H1 (cell line): ENCODE results near the gene GSE1. TPM values are rescaled to one million over a fixed set of nuclear protein-coding genes. Genes with fewer than 3 reads are reported as not detected.

Experiments used
- CTCF ChIA-PET: fragments of 300-600 bp; sonication (Branson Sonifier 250); formaldehyde crosslinking; loops from one replicate; lab custom pipeline; 2021; ENCODE audit not compliant: partially characterized antibody; lab: Charles Lee
- POLR2A ChIA-PET: fragments of 300-600 bp; sonication (Branson Sonifier 250); formaldehyde crosslinking; loops from one replicate; lab custom pipeline; 2021; ENCODE audit warnings: inconsistent platforms; ENCODE audit not compliant: partially characterized antibody; lab: Charles Lee
- DNase-seq, 2 experiments: peaks; one replicate each; pipeline versions ENCODE4 v3.0.0 to v3.0.0-alpha.2; 2010 to 2022; ENCODE audit warnings: low spot score in 2 of 2, low read depth in 1 of 2, mixed read lengths in 1 of 2
- FAIRE-seq: peaks from 2 replicates; lab custom pipeline; 2011; peaks lifted over from hg19 to GRCh38; lab: Jason Lieb, UNC
- H2AFZ ChIP-seq: 2 replicates; pipeline ENCODE4 v1.8.1; 2012; ENCODE audit warnings: low read length, inconsistent platforms
- H2AK5ac ChIP-seq: 2 replicates; pipeline ENCODE4 v1.6.1; 2013; ENCODE audit warnings: low read depth, low read length
- H2BK120ac ChIP-seq: replicated peaks from 2 replicates; pipeline ENCODE3; 2013; ENCODE audit warnings: low read depth, low read length, inconsistent platforms
- H2BK12ac ChIP-seq: 2 replicates; pipeline ENCODE4 v1.6.1; 2013; ENCODE audit warnings: low read depth, low read length
- H2BK15ac ChIP-seq: 2 replicates; pipeline ENCODE4 v1.6.1; 2013; ENCODE audit warnings: low read length
- H2BK20ac ChIP-seq: 2 replicates; pipeline ENCODE4 v1.6.1; 2013; ENCODE audit warnings: low read length
- H2BK5ac ChIP-seq: 2 replicates; pipeline ENCODE4 v1.6.1; 2013; ENCODE audit warnings: low read depth, low read length
- H3K14ac ChIP-seq: 2 replicates; pipeline ENCODE4 v1.6.1; 2013; ENCODE audit warnings: inconsistent platforms; ENCODE audit not compliant: insufficient read length
- H3K18ac ChIP-seq: 2 replicates; pipeline ENCODE4 v1.6.1; 2013; ENCODE audit warnings: low read length; ENCODE audit errors: extremely low read depth
- H3K23ac ChIP-seq: 2 replicates; pipeline ENCODE4 v1.6.1; 2013; ENCODE audit warnings: inconsistent platforms; ENCODE audit not compliant: insufficient read length
- H3K23me2 ChIP-seq: 2 replicates; pipeline ENCODE4 v1.6.1; 2013; ENCODE audit warnings: low read depth, low read length
- H3K27ac ChIP-seq: 2 replicates; pipeline ENCODE4 v1.6.1; 2011; ENCODE audit warnings: low read depth, low read length, inconsistent platforms
- H3K27me3 ChIP-seq, 4 experiments: replicated peaks in 1 of 4; 1 replicate in 1 of 4; 2 replicates in 3 of 4; pipeline versions ENCODE4 v1.6.1 to v1.8.1; 2011 to 2013; ENCODE audit warnings: low read length in 3 of 4, mild to moderate bottlenecking in 3 of 4, inconsistent platforms in 2 of 4, mixed read lengths in 2 of 4, moderate library complexity in 1 of 4; ENCODE audit not compliant: control insufficient read depth in 3 of 4, insufficient read depth in 3 of 4; ENCODE audit errors: extremely low read depth in 1 of 4
- H3K36me3 ChIP-seq, 4 experiments: 2 replicates each; pipeline versions ENCODE4 v1.6.1 to v1.8.1; 2011 to 2013; ENCODE audit warnings: mild to moderate bottlenecking in 4 of 4, low read length in 3 of 4, moderate library complexity in 2 of 4, control low read depth in 1 of 4, inconsistent platforms in 1 of 4; ENCODE audit not compliant: insufficient read depth in 4 of 4, control insufficient read depth in 2 of 4
- H3K4ac ChIP-seq: replicated peaks from 2 replicates; pipeline ENCODE3; 2013; ENCODE audit warnings: low read length, low read depth, mixed read lengths, inconsistent platforms; ENCODE audit not compliant: insufficient read length
- H3K4me1 ChIP-seq, 4 experiments: replicated peaks in 1 of 4; 1 replicate in 1 of 4; 2 replicates in 3 of 4; pipeline versions ENCODE4 v1.6.1 to v1.8.1; 2011 to 2013; ENCODE audit warnings: low read length in 3 of 4, inconsistent platforms in 2 of 4, mixed read lengths in 1 of 4; ENCODE audit not compliant: insufficient read depth in 4 of 4, control insufficient read depth in 3 of 4
- H3K4me2 ChIP-seq, 2 experiments: 2 replicates each; pipeline versions ENCODE4 v1.6.1 to v1.8.1; 2011 to 2013; ENCODE audit warnings: low read depth in 2 of 2, low read length in 2 of 2, control low read depth in 1 of 2, inconsistent platforms in 1 of 2, mild to moderate bottlenecking in 1 of 2; ENCODE audit not compliant: insufficient read depth in 1 of 2
- H3K4me3 ChIP-seq, 4 experiments: fragments of 200-600, 300-600 bp in 1 of 4; sonication (generic), shearing (Covaris generic), sonication (Bioruptor Twin) in 1 of 4; 2 replicates each; pipeline versions ENCODE4 v1.5.1 to v1.8.1; 2011 to 2016; ENCODE audit warnings: low read length in 4 of 4, low read depth in 3 of 4, control low read depth in 2 of 4, inconsistent platforms in 2 of 4, mild to moderate bottlenecking in 2 of 4, mixed read lengths in 1 of 4, moderate library complexity in 1 of 4; ENCODE audit not compliant: insufficient read depth in 2 of 4; ENCODE audit errors: extremely low read depth in 1 of 4
- H3K56ac ChIP-seq: replicated peaks from 2 replicates; pipeline ENCODE3; 2013; ENCODE audit warnings: low read depth, mild to moderate bottlenecking, mixed read lengths, low read length, inconsistent platforms; ENCODE audit not compliant: insufficient read length
- H3K79me1 ChIP-seq: 2 replicates; pipeline ENCODE4 v1.6.1; 2013; ENCODE audit warnings: low read depth, low read length, control low read depth
- H3K79me2 ChIP-seq, 2 experiments: 2 replicates each; pipeline versions ENCODE4 v1.6.1 to v1.8.1; 2012 to 2013; ENCODE audit warnings: low read length in 2 of 2, mild to moderate bottlenecking in 2 of 2, inconsistent platforms in 1 of 2; ENCODE audit not compliant: insufficient read depth in 2 of 2, control insufficient read depth in 1 of 2
- H3K9ac ChIP-seq, 4 experiments: replicated peaks in 1 of 4; 1 replicate in 1 of 4; 2 replicates in 3 of 4; pipeline versions ENCODE4 v1.6.1 to v1.8.1; 2011 to 2013; ENCODE audit warnings: low read depth in 3 of 4, low read length in 3 of 4, control low read depth in 2 of 4, mild to moderate bottlenecking in 2 of 4, moderate library complexity in 2 of 4, inconsistent platforms in 1 of 4; ENCODE audit errors: extremely low read depth in 1 of 4
- H3K9me3 ChIP-seq, 2 experiments: 2 replicates each; pipeline versions ENCODE4 v1.6.1 to v1.8.1; 2012 to 2013; ENCODE audit warnings: mild to moderate bottlenecking in 2 of 2, moderate library complexity in 2 of 2, control low read depth in 1 of 2, inconsistent platforms in 1 of 2, low read depth in 1 of 2, low read length in 1 of 2, mixed read lengths in 1 of 2; ENCODE audit not compliant: insufficient read depth in 2 of 2
- H4K20me1 ChIP-seq, 2 experiments: replicated peaks in 1 of 2; 2 replicates each; pipeline versions ENCODE3 to v1.8.1; 2011 to 2013; ENCODE audit warnings: inconsistent platforms in 2 of 2, low read length in 2 of 2, mild to moderate bottlenecking in 1 of 2; ENCODE audit not compliant: insufficient read depth in 2 of 2, control insufficient read depth in 1 of 2
- H4K5ac ChIP-seq: 2 replicates; pipeline ENCODE4 v1.6.1; 2013; ENCODE audit warnings: low read length, low read depth, mixed read lengths, inconsistent platforms; ENCODE audit not compliant: insufficient read length
- H4K8ac ChIP-seq: 2 replicates; pipeline ENCODE4 v1.8.0; 2013; ENCODE audit warnings: mild to moderate bottlenecking, moderate library complexity, low read length, inconsistent platforms; ENCODE audit not compliant: insufficient read depth; ENCODE audit errors: extremely low read depth
- H4K91ac ChIP-seq: replicated peaks from 2 replicates; pipeline ENCODE3; 2013; ENCODE audit warnings: low read length, mixed read lengths, inconsistent platforms; ENCODE audit not compliant: insufficient read length
- WGBS, 2 experiments: shearing (Covaris generic) in 1 of 2; methylation state at CpG; one replicate each; pipeline versions ENCODE4 v1.1.6 to v1.1.7; 2013 to 2015; ENCODE audit warnings: low lambda C conversion rate in 2 of 2, mixed read lengths in 2 of 2, inconsistent platforms in 1 of 2, low coverage in 1 of 2, missing lambda C conversion rate in 1 of 2; ENCODE audit not compliant: insufficient replicate concordance in 2 of 2, insufficient coverage in 1 of 2, insufficient read length in 1 of 2; ENCODE audit errors: extremely low coverage in 1 of 2, missing lambda C conversion rate in 1 of 2; 5-methylcytosine and 5-hydroxymethylcytosine counted together
- polyA plus RNA-seq, 7 experiments: library from polyadenylated mRNA; depleted of rRNA in 3 of 7; stranded (reverse) in 5 of 7; unstranded in 2 of 7; fragments of >200 nt in 5 of 7; fragments of 200-250 nt in 2 of 7; gene quantifications; 1 replicate in 5 of 7; 2 replicates in 1 of 7; 4 replicates in 1 of 7; pipeline versions ENCODE4 v1.2.1 to v1.2.3, GENCODE V29; 2011 to 2013; ENCODE audit warnings: missing spikeins in 2 of 7, mixed read lengths in 2 of 7
- total RNA-seq: library from RNA; stranded (reverse); fragmentation: NEBNext Ultra II Directional; extraction: Animal tissue kit (Norgen Biotek cat#: 25700); gene quantifications from 2 replicates; pipeline ENCODE4 v1.2.1, GENCODE V29; 2021

The GSE1 gene
- total and polyA plus RNA-seq, 2 of the 8 experiments (the other 6 are each of a cell fraction or from before 2014, with no cell fraction given), result 26.0 to 65.6 TPM

GRCh38 chr16:85582229-85582991, 30.7 kb upstream of the GSE1 start:
- Histone ChIP-seq H2AFZ (no peak overlapping the region), H2BK12ac (peak overlapping the region; percentile 52; the same call in 1 of the 2 replicates), H2BK120ac (peak overlapping the region; percentile 79), H2AK5ac (peak overlapping the region; percentile 94; the same call in 1 of the 2 replicates), H3K79me1 (peaks cover 15% of the 10 kb centered on the region), H3K14ac (no peak overlapping the region), H4K5ac (no peak overlapping the region), H3K27me3 (peaks cover 0 to 32% (median 24%) of the 10 kb centered on the region in 4 experiments; a peak in 5 of 7 replicates), H3K27ac (no peak overlapping the region), H2BK20ac (peak overlapping the region; percentile 98), H3K56ac (no peak overlapping the region), H3K4me3 (peak overlapping the region in 2 of 4 experiments; percentile 5 to 10; a peak in 2 of 8 replicates), H3K9me3 (no peaks in the 10 kb centered on the region), H3K4me2 (peak overlapping the region; percentile 41 to 57; a peak in 2 of 4 replicates), H3K36me3 (no peaks in the 10 kb centered on the region), H4K8ac (no peak overlapping the region), H2BK5ac (peak overlapping the region; percentile 73; the same call in 1 of the 2 replicates), H3K23ac (no peak overlapping the region), H3K4ac (no peak overlapping the region), H3K23me2 (no peaks in the 10 kb centered on the region), H4K91ac (peak overlapping the region; percentile 12), H2BK15ac (peak overlapping the region; percentile 74; the same call in 1 of the 2 replicates), H3K79me2 (peaks cover 0 to 39% of the 10 kb centered on the region in 2 experiments; a peak in 2 of 4 replicates), H3K4me1 (peaks cover 32 to 84% (median 80%) of the 10 kb centered on the region in 4 experiments), H3K9ac (no peak overlapping the region; a peak in 1 of 7 replicates), H3K18ac (peak overlapping the region; percentile 82), H4K20me1 (peaks cover 2 to 3% of the 10 kb centered on the region in 2 experiments)
- DNase-seq (no peak), FAIRE-seq (no peak)
- ChIA-PET CTCF (interaction anchor here (0.8 to 15.6 kb wide), 17 partner anchors 8 to 166 kb away, joined by 3 to 173 read pairs (median 4); no protein-coding TSS in a partner anchor), POLR2A (interaction anchor here (1.0 to 2.0 kb wide), 4 partner anchors 9 to 71 kb away, joined by 3 to 7 read pairs (median 4); no protein-coding TSS in a partner anchor)
- WGBS, 2 experiments, result 75% methylated on average over 28 of the region's 29 CpGs; no CpG with 5 or more reads in 1 of the 2 experiments
